Subcutaneous adipose tissue (tissue), 4 donors: ENCODE results near the gene STIM1. TPM values are rescaled to one million over a fixed set of nuclear protein-coding genes. Genes with fewer than 3 reads are reported as not detected.

ENCODE experiments used
- CTCF ChIP-seq: fragments of 450-650 bp; IDR thresholded peaks from one replicate; pipeline ENCODE4 v1.5.1; 2016; ENCODE audit warnings: low read depth, mild to moderate bottlenecking, control low read depth, antibody characterized with exemption, moderate library complexity
- total RNA-seq, 4 donors: library from RNA; depleted of rRNA; stranded (reverse); fragments of >200 nt; gene quantifications; one replicate each; pipeline ENCODE4 v1.1.0, GENCODE V29; 2016

The STIM1 gene
- total RNA-seq, 4 donors from 2014 or later, result 39.5 to 64.8 (median 43.3) TPM

- no peak for TF ChIP-seq CTCF
Observed at GRCh38 chr11:3866836-3867208, 11.4 kb downstream of the STIM1 start.

DNA sequence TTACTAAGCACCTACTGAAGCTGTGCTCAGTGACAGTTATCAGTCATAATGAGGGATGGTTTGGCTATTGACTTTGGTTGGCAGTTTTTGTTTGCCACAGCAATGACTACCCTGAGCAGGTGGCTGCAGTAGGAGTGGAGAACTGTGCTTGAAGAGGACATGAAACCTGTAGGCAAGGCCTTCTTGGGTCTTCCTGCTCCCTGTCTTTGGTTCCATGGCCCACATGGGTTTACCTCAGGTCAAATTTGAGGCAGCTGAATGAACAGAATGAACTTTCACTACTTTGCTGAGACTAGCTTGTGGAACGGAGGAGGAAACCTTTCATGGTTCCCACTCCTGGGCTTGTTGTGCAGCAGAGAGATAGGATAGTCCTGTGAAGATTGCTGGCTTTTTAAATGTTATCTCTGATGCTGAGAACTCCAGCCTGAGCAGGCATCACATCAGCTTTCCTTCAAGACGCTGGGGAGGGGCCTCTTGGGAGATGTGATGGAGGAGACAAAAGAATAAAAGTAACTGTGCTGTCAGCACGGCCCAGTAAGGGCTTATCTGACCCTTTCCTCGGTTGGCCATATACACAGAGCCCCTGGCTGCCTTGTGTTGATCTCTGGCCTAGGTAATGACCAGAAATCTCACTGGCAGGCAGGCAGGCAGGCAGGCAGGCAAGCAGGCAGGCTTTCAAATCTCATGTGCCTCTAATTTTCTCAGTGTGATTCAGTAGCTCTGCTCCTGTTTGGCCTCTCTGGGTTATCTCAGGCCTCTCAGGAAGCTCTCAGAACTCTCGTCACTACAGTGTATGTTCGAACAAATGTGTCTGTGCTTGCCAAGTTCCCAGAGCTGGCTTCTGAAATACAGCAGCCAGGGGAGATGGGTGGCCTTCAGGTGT, 12.0 kb downstream of the STIM1 start:
- TF ChIP-seq CTCF, result no peak

DNA sequence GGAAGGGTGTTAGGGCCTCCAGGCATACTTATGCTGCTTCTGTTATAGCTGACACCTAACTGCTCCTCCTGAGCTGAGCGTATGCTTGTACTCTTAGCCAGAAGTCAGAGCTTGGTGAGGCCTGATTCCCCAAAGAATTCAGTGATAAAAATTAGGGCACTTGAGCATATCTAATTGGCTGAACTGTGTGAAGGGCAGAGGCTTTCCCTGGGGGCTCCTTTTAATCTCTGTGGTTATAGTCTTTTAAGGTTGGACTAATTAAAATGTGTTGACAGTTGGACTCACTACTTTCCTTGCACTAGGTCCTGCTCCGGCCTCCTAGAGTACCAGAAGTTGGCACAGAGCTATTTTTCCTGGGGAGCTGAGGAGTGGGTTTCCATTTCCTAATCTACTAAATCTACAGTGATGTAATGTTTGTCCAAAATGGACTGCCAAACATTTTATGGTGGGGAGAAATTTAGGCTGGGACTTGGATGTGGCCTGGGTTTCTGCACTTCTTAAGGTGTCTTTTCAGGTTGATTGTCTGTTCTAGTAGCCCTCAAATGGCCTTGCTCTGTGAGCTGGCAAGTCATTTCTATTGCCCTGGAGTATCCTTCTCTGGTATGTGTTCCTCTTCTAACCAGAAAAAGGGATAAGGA, 18.4 kb downstream of the STIM1 start:
- no peak for TF ChIP-seq CTCF

DNA sequence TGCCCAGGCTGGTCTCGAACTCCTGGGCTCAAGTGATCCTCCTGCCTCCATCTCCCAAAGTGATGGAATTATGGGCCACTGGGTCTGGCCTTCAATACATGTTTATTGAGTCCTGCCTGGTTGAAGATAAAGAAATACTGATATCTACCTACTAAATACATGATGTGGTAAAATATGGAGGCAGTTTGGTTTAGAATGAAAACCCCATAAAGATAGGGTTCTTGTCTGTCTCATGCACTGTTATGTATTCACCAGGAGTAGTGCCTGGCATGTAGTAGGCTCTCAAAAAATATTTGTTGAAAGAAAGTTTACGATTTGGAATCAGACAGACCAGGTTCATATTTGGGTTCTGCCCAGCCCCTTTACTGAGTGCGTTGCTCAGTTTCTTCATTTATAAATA, 21.1 kb downstream of the STIM1 start:
- no peak for TF ChIP-seq CTCF

- no peak for TF ChIP-seq CTCF
Observed at GRCh38 chr11:3877364-3878257, 22.1 kb downstream of the STIM1 start.

DNA sequence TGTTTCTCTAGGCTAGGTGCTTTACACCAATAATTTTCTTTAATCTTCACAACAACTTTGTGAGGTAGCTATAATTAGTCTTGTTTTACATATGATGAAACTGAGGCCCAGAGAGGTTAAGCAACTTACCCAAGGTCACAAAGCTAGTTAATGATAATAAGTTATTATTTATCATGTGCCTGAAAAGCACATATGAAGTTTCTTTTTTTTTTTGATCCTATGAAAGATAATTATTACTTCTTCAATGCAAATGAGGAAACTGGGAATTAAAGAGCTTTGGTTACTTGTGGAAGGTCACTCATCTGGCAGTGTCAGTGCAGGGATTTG, 22.8 kb downstream of the STIM1 start:
- no peak for TF ChIP-seq CTCF
